ENCODE measurements around the gene NUPR2. TPM values are rescaled to one million over a fixed set of nuclear protein-coding genes. Genes with fewer than 3 reads are reported as not detected.

NUPR2 gene
- total and polyA plus RNA-seq, 10 of the 15 experiments (the other 5 are each of a cell fraction or from before 2014, with no cell fraction given), result not detected

DNA sequence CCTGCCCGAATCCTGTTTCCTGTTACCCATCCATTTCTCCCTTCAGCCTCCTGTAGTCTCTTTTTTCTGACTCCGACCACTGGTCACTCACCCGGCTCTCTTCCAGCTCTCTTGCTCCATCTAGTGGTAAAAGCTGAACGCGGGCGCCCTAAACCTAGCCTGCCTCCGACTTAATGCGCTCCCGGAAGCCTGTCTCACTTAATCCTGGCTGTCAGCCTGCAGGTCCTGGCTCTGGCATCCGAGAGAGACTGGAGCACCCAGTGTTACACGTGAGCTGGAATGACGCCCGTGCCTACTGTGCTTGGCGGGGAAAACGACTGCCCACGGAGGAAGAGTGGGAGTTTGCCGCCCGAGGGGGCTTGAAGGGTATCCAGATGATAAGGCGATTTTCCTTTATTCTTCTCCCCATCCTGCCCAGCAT, 41.8 kb downstream of the NUPR2 start:
- Histone ChIP-seq H3K36me3 (ENCODE audit: control insufficient read depth in 2 of 2, insufficient read depth in 2 of 2, low read length in 1 of 2) (peaks cover 1 to 12% of the 10 kb centered on the region in 2 experiments), H3K4me3 (no peak overlapping the region), H4K20me1 (ENCODE audit: control insufficient read depth, insufficient read depth) (no peaks in the 10 kb centered on the region), H3K9me3 (replicated peaks; ENCODE audit: control insufficient read depth, insufficient read depth, low read length) (no peaks in the 10 kb centered on the region), H3K4me2 (ENCODE audit: control insufficient read depth, insufficient read depth) (no peak overlapping the region), H3K27me3 (replicated peaks in 1 of 2; ENCODE audit: control insufficient read depth in 2 of 2, insufficient read depth in 2 of 2, low read length in 1 of 2) (no peaks in the 10 kb centered on the region), H3K9ac (ENCODE audit: control insufficient read depth, insufficient read depth, low read length) (no peak overlapping the region), H2AFZ (ENCODE audit: control insufficient read depth, low read depth, low read length) (no peak overlapping the region; the same call in 1 of the 2 replicates), H3K4me1 (ENCODE audit: control insufficient read depth, insufficient read depth, low read length) (no peaks in the 10 kb centered on the region), H3K27ac (ENCODE audit: control insufficient read depth, insufficient read depth) (no peak overlapping the region), H3K79me2 (ENCODE audit: control insufficient read depth, insufficient read depth, low read length) (no peaks in the 10 kb centered on the region)
- TSS peak; percentile 29 for BruUV-seq (replicated peaks)
- WGBS (ENCODE audit: insufficient coverage, insufficient replicate concordance, low lambda C conversion rate, missing lambda C conversion rate), result 32% methylated on average over 19 of the region's 19 CpGs
- ATAC-seq (peak; percentile 99), FAIRE-seq (peak; percentile 92), DNase-seq (ENCODE audit: low read depth, low spot score) (no peak)
- ChIA-PET RAD21 (ENCODE audit: unreplicated experiment) (interaction anchor here (1.1 to 3.1 kb wide), 5 partner anchors 23 to 433 kb away, joined by 4 to 18 read pairs (median 5); partner anchors contain the start of genes CCT6A and PSPH), POLR2A (interaction anchor here (1.0 kb wide), 1 partner anchor 9 kb away, joined by 3 read pairs; no protein-coding TSS in a partner anchor), SMC1A (ENCODE audit: uncharacterized antibody, unreplicated experiment) (interaction anchor here (0.7 to 3.4 kb wide), 7 partner anchors 54 to 433 kb away, joined by 3 to 23 read pairs (median 4); no protein-coding TSS in a partner anchor), CTCF (interaction anchor here (0.5 to 5.0 kb wide), 22 partner anchors 10 to 816 kb away, joined by 3 to 95 read pairs (median 4); partner anchors contain the start of genes CHCHD2, NIPSNAP2, PHKG1 and PSPH)
- in situ Hi-C loops (cut with MboI), result loop anchor here (5.0 kb wide), 2 partner anchors 72 to 432 kb away; no protein-coding TSS in a partner anchor
- intact Hi-C loops (cut with micrococcal nuclease; ENCODE audit: unreplicated experiment), result loop anchor here (1.0 to 5.0 kb wide), 4 partner anchors 69 to 433 kb away; partner anchors contain the start of gene MRPS17
- no peak for TF ChIP-seq HDAC6 (IDR thresholded peaks at IDR 0.05; ENCODE audit: unreplicated experiment)
- TF ChIP-seq ZNF207 (IDR thresholded peaks at IDR 0.05; ENCODE audit: borderline replicate concordance), result 0 out of 2 replicates have a peak, but pooled peaks have one; percentile 28
- TF ChIP-seq ESRRA (IDR thresholded peaks at IDR 0.05; ENCODE audit: low read length), result no peak
- no peak for TF ChIP-seq NR2C2 (IDR thresholded peaks at IDR 0.05; ENCODE audit: borderline replicate concordance, control insufficient read depth, insufficient read length, low read depth)
- 0 out of 2 replicates have a peak, but pooled peaks have one; percentile 42 for TF ChIP-seq CBX5 (IDR thresholded peaks at IDR 0.05; ENCODE audit: low read depth)
- TF ChIP-seq MXI1 (IDR thresholded peaks at IDR 0.05; ENCODE audit: low read depth, low read length), result no peak
- peak; percentile 53; the same call in 1 of the 2 replicates for TF ChIP-seq YY1 (IDR thresholded peaks at IDR 0.05; ENCODE audit: low read depth, low read length)
- TF ChIP-seq SMC3 (IDR thresholded peaks at IDR 0.05; ENCODE audit: borderline replicate concordance, low read length), result peak; percentile 84
- no peak for TF ChIP-seq JUND (IDR thresholded peaks at IDR 0.05; ENCODE audit: low read depth, low read length)
- no peak for TF ChIP-seq MTA3 (IDR thresholded peaks at IDR 0.05; ENCODE audit: borderline replicate concordance, low read length)
- TF ChIP-seq ZNF274 (IDR thresholded peaks at IDR 0.05; ENCODE audit: insufficient read depth, insufficient read length), result no peak
- no peak for TF ChIP-seq NFIC (IDR thresholded peaks at IDR 0.05; ENCODE audit: low read depth, low read length)
- TF ChIP-seq TCF3 (IDR thresholded peaks at IDR 0.05; ENCODE audit: borderline replicate concordance, insufficient read depth, low read depth, low read length), result no peak
- peak; percentile 61; the same call in 1 of the 2 replicates for TF ChIP-seq SMARCA5 (IDR thresholded peaks at IDR 0.05)
- TF ChIP-seq, protein P1, sequence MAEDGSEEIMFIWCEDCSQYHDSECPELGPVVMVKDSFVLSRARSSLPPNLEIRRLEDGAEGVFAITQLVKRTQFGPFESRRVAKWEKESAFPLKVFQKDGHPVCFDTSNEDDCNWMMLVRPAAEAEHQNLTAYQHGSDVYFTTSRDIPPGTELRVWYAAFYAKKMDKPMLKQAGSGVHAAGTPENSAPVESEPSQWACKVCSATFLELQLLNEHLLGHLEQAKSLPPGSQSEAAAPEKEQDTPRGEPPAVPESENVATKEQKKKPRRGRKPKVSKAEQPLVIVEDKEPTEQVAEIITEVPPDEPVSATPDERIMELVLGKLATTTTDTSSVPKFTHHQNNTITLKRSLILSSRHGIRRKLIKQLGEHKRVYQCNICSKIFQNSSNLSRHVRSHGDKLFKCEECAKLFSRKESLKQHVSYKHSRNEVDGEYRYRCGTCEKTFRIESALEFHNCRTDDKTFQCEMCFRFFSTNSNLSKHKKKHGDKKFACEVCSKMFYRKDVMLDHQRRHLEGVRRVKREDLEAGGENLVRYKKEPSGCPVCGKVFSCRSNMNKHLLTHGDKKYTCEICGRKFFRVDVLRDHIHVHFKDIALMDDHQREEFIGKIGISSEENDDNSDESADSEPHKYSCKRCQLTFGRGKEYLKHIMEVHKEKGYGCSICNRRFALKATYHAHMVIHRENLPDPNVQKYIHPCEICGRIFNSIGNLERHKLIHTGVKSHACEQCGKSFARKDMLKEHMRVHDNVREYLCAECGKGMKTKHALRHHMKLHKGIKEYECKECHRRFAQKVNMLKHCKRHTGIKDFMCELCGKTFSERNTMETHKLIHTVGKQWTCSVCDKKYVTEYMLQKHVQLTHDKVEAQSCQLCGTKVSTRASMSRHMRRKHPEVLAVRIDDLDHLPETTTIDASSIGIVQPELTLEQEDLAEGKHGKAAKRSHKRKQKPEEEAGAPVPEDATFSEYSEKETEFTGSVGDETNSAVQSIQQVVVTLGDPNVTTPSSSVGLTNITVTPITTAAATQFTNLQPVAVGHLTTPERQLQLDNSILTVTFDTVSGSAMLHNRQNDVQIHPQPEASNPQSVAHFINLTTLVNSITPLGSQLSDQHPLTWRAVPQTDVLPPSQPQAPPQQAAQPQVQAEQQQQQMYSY (CRISPR knock-in tag; IDR thresholded peaks at IDR 0.05), result no peak
- TF ChIP-seq MEF2B (IDR thresholded peaks at IDR 0.05; ENCODE audit: partially characterized antibody, poor library complexity, severe bottlenecking), result no peak
- TF ChIP-seq BHLHE40 (IDR thresholded peaks at IDR 0.05; ENCODE audit: borderline replicate concordance in 1 of 2, low read depth in 2 of 2, low read length in 1 of 2), result no peak
- no peak for TF ChIP-seq MYC (IDR thresholded peaks at IDR 0.05; ENCODE audit: insufficient read depth, insufficient read length, insufficient replicate concordance, low read length, severe bottlenecking)
- no peak for TF ChIP-seq KDM1A (IDR thresholded peaks at IDR 0.05; ENCODE audit: borderline replicate concordance)
- TF ChIP-seq SUPT20H (IDR thresholded peaks at IDR 0.05; ENCODE audit: borderline replicate concordance, control insufficient read depth, low read depth, low read length), result no peak
- TF ChIP-seq IKZF2 (IDR thresholded peaks at IDR 0.05), result 0 out of 4 replicates have a peak, but pooled peaks of 1 of the 2 experiments have one; percentile 11
- TF ChIP-seq NR2C1 (IDR thresholded peaks at IDR 0.05), result no peak

Data from GM12878 (cell line).